Activated B cell treated with CpG ODN at 0.5 μM for 24 hours (primary cell): ENCODE measurements around the gene CHD1. TPM values are rescaled to one million over a fixed set of nuclear protein-coding genes. Genes with fewer than 3 reads are reported as not detected.
A peak's percentile ranks its signal among the peaks of the same experiment; 100 is the strongest.

Experiments used
- ATAC-seq: fragments of 200-7000 bp; cut with Tn5 transposase; one replicate; pipeline ENCODE4 v1.10.0; 2021; ENCODE audit warnings: low read depth, mild to moderate bottlenecking, moderate library complexity
- CTCF ChIA-PET: fragments of 350-600 bp; sonication (Branson Sonifier 250); formaldehyde crosslinking; loops from one replicate; lab custom pipeline; 2021; ENCODE audit warnings: antibody characterized with exemption; lab: Charles Lee
- POLR2A ChIA-PET: fragments of 350-600 bp; sonication (Branson Sonifier 250); formaldehyde crosslinking; loops from one replicate; lab custom pipeline; 2021; ENCODE audit warnings: antibody characterized with exemption; lab: Charles Lee
- DNase-seq: peaks from one replicate; pipeline ENCODE4 v3.0.0; 2022
- H3K27ac Mint-ChIP-seq: one replicate; pipeline ENCODE4 v1.8.0; 2020; ENCODE audit warnings: mixed read lengths
- H3K27me3 Mint-ChIP-seq: one replicate; pipeline ENCODE4 v1.8.0; 2021; ENCODE audit warnings: mixed read lengths
- H3K36me3 Mint-ChIP-seq: one replicate; pipeline ENCODE4 v1.8.0; 2021; ENCODE audit warnings: low read depth, mixed read lengths
- H3K4me1 Mint-ChIP-seq: one replicate; pipeline ENCODE4 v1.8.0; 2021; ENCODE audit warnings: mixed read lengths
- H3K4me3 Mint-ChIP-seq: one replicate; pipeline ENCODE4 v1.8.0; 2020; ENCODE audit warnings: mild to moderate bottlenecking, mixed read lengths
- H3K9me3 Mint-ChIP-seq: one replicate; pipeline ENCODE4 v1.8.0; 2020; ENCODE audit warnings: mixed read lengths
- intact Hi-C: fragments of 100-400 bp; cut with micrococcal nuclease; formaldehyde crosslinking; loops from one replicate; pipeline ENCODE4 v1.15.1; 2024
- total RNA-seq: library from RNA; stranded (reverse); gene quantifications from 2 replicates; pipeline ENCODE4 v1.2.3, GENCODE V29; 2022
- TF ChIP-seq, protein P1 (sequence below): fragments of 200-600 bp; IDR thresholded peaks from one replicate; pipeline ENCODE4 v1.8.0; 2022; ENCODE audit warnings: antibody characterized with exemption, mild to moderate bottlenecking

Gene CHD1
- total RNA-seq, 1 donor from 2014 or later, result 77.5 TPM

DNA sequence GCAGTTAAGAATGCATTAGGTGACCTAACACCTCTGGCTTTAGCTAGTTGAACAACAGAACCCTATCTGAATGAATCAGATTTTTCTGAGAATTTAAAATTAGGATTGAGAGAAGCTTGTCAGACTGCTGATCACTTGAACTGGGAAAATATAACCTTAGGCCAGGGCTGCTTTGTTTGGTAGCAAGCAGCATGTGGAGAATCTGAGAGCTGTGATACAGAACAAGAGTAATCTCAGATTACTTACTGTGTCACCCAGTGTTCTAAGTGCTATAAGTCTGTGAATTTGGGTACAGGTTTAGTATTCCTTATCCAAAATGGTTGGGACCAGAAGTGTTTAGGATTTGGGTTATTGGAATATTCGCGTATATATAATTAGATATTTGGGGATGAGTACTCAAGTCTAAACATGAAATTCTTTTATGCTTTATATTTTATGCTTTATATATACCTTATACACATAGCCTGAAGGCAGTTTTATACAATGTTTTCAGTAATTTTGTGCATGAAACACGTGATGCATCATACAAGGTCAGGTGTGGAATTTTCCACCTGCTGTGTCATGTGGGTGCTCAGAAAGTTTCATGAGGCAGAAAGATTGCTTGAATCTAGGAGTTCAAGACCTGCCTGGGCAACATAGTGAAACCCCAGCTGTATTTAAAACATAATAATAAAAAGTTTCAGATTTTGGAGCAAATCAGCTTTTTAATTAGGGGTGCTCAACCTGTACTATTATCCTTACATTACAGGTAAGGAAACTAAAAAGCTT, 8.3 kb upstream of the CHD1 start:
- CTCF ChIA-PET, result no interaction called here
- ATAC-seq, result no peak
- POLR2A ChIA-PET, result interaction anchor here (1.7 kb wide), 1 partner anchor 90 kb away, joined by 5 read pairs; no protein-coding TSS in a partner anchor

DNA sequence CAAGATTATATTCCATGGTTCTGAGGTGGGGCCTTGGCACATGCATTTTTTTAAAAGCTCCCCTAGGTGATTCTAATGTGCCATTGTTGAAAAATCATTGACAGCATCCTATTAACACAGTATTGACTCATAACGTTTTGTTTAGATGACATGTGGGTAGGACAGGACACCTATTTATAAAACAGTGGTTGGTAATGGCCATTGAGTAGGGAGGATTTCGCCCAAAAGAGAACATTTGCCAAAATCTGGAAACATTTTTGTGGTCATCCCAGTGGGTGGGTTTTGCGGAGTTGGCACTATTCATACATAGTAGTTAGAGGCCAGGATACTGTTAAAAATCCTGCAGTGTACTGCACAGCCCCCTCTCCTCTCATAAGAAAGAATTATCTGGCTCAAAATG, 6.4 kb upstream of the CHD1 start:
- Mint-ChIP-seq H3K27me3 (no peaks in the 10 kb centered on the region), H3K4me3 (no peak overlapping the region), H3K4me1 (peaks cover 54% of the 10 kb centered on the region), H3K36me3 (peaks cover 10% of the 10 kb centered on the region), H3K9me3 (peaks cover 3% of the 10 kb centered on the region), H3K27ac (peak overlapping the region; percentile 96)
- ChIA-PET CTCF (no interaction called here), POLR2A (interaction anchor here (0.6 to 3.5 kb wide), 2 partner anchors 92 to 167 kb away, joined by 3 to 64 read pairs; no protein-coding TSS in a partner anchor)
- no peak for DNase-seq
- intact Hi-C loops, result no loop called here
- TF ChIP-seq, protein P1, sequence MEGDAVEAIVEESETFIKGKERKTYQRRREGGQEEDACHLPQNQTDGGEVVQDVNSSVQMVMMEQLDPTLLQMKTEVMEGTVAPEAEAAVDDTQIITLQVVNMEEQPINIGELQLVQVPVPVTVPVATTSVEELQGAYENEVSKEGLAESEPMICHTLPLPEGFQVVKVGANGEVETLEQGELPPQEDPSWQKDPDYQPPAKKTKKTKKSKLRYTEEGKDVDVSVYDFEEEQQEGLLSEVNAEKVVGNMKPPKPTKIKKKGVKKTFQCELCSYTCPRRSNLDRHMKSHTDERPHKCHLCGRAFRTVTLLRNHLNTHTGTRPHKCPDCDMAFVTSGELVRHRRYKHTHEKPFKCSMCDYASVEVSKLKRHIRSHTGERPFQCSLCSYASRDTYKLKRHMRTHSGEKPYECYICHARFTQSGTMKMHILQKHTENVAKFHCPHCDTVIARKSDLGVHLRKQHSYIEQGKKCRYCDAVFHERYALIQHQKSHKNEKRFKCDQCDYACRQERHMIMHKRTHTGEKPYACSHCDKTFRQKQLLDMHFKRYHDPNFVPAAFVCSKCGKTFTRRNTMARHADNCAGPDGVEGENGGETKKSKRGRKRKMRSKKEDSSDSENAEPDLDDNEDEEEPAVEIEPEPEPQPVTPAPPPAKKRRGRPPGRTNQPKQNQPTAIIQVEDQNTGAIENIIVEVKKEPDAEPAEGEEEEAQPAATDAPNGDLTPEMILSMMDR, result no peak
- no peak for ATAC-seq

More for the DNA sequence above, 8.3 kb upstream of the CHD1 start:
- Mint-ChIP-seq H3K4me1 (peaks cover 46% of the 10 kb centered on the region), H3K27me3 (no peaks in the 10 kb centered on the region), H3K4me3 (no peak overlapping the region), H3K27ac (peak overlapping the region; percentile 41), H3K36me3 (peaks cover 2% of the 10 kb centered on the region), H3K9me3 (peaks cover 3% of the 10 kb centered on the region)
- intact Hi-C loops, result no loop called here
- no peak for DNase-seq
- TF ChIP-seq, protein P1, result no peak

DNA sequence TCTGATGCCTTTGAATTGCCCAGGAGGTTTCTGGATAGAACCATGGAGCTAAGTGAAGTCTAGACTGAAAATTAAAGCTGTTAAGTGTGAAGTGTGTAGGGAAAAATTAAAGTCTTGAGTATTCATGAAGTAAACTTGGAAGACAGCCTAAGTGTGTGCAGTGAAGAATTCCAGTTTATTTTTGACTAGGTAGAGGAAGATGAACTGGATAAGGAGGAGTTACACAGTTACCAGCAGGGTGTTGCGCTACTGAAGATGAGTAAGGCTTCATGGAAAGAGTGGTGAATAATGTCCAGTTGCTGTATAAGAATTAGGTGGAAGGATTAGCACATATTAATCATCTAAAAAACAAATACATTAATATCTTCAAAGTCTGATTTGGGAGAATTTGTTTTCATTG, 5.7 kb upstream of the CHD1 start:
- POLR2A ChIA-PET, result interaction anchor here (0.6 to 3.5 kb wide), 7 partner anchors 16 to 1986 kb away, joined by 3 to 64 read pairs (median 5); no protein-coding TSS in a partner anchor

GRCh38 chr5:98933445-98934072, 4.8 kb upstream of the CHD1 start:
- POLR2A ChIA-PET, result interaction anchor here (0.6 to 3.5 kb wide), 9 partner anchors 15 to 1985 kb away, joined by 3 to 64 read pairs (median 4); no protein-coding TSS in a partner anchor

More for the DNA sequence above, 5.7 kb upstream of the CHD1 start:
- peak overlapping the region; percentile 96 for H3K27ac Mint-ChIP-seq
- DNase-seq (no peak), ATAC-seq (no peak)
- H3K9me3 Mint-ChIP-seq, result peaks cover 3% of the 10 kb centered on the region
- no peaks in the 10 kb centered on the region for H3K27me3 Mint-ChIP-seq
- TF ChIP-seq, protein P1, result no peak
- no peak overlapping the region for H3K4me3 Mint-ChIP-seq
- peaks cover 60% of the 10 kb centered on the region for H3K4me1 Mint-ChIP-seq
- CTCF ChIA-PET, result interaction anchor here (1.1 to 1.3 kb wide), 5 partner anchors 80 to 166 kb away, joined by 3 to 5 read pairs (median 3); no protein-coding TSS in a partner anchor
- intact Hi-C loops, result no loop called here
- H3K36me3 Mint-ChIP-seq, result peaks cover 14% of the 10 kb centered on the region

More at GRCh38 chr5:98933445-98934072, 4.8 kb upstream of the CHD1 start:
- Mint-ChIP-seq H3K9me3 (peaks cover 3% of the 10 kb centered on the region), H3K36me3 (peaks cover 22% of the 10 kb centered on the region), H3K27me3 (no peaks in the 10 kb centered on the region), H3K4me3 (peak overlapping the region; percentile 58), H3K27ac (peak overlapping the region; percentile 96), H3K4me1 (peaks cover 60% of the 10 kb centered on the region)
- DNase-seq, result no peak
- intact Hi-C loops, result loop anchor here (1.0 kb wide), 1 partner anchor 94 kb away; no protein-coding TSS in a partner anchor
- CTCF ChIA-PET, result interaction anchor here (1.1 to 1.3 kb wide), 5 partner anchors 81 to 165 kb away, joined by 3 to 5 read pairs (median 3); no protein-coding TSS in a partner anchor
- ATAC-seq, result peak; percentile 7
- TF ChIP-seq, protein P1, result no peak
